Calu3 (cell line): ENCODE results near the gene MYBPC1. TPM values are rescaled to one million over a fixed set of nuclear protein-coding genes. Genes with fewer than 3 reads are reported as not detected.

Source experiments
- BruUV-seq: library from RNA; stranded (reverse); fragments of 400-500 nt; replicated peaks from 2 replicates; lab custom pipeline; 2021; lab: Mats Ljungman, UMichigan
- CTCF ChIA-PET: fragments of 300-600 bp; sonication (Branson Sonifier 250); formaldehyde crosslinking; loops from one replicate; lab custom pipeline; 2022; ENCODE audit warnings: antibody characterized with exemption; lab: Charles Lee
- DNase-seq: peaks from one replicate; pipeline ENCODE4 v3.0.0; 2022
- H3K27ac Mint-ChIP-seq: one replicate; pipeline ENCODE4 v1.8.0; 2022; ENCODE audit warnings: mixed read lengths; ENCODE audit not compliant: unreplicated experiment
- H3K27me3 Mint-ChIP-seq: one replicate; pipeline ENCODE4 v1.8.0; 2022; ENCODE audit warnings: mixed read lengths; ENCODE audit not compliant: unreplicated experiment
- H3K36me3 Mint-ChIP-seq: one replicate; pipeline ENCODE4 v1.8.0; 2022; ENCODE audit warnings: mild to moderate bottlenecking, moderate library complexity, mixed read lengths; ENCODE audit not compliant: insufficient read depth, unreplicated experiment
- H3K4me1 Mint-ChIP-seq: one replicate; pipeline ENCODE4 v1.8.0; 2022; ENCODE audit warnings: mild to moderate bottlenecking, low read depth, mixed read lengths; ENCODE audit not compliant: unreplicated experiment
- H3K4me3 Mint-ChIP-seq: one replicate; pipeline ENCODE4 v1.8.0; 2022; ENCODE audit warnings: mild to moderate bottlenecking, low read depth, moderate library complexity, mixed read lengths; ENCODE audit not compliant: unreplicated experiment
- H3K9me3 Mint-ChIP-seq: one replicate; pipeline ENCODE4 v1.8.0; 2022; ENCODE audit warnings: low read depth, mixed read lengths; ENCODE audit not compliant: unreplicated experiment
- intact Hi-C: fragments of 100-400 bp; cut with micrococcal nuclease; formaldehyde crosslinking; loops from one replicate; pipeline ENCODE4 v1.10.0; 2022; ENCODE audit not compliant: unreplicated experiment
- total RNA-seq: library from RNA; stranded (reverse); gene quantifications from 2 replicates; pipeline ENCODE4 v1.2.3, GENCODE V29; 2022
- TF ChIP-seq, protein P1 (sequence below): fragments of 200-600 bp; IDR thresholded peaks from one replicate; pipeline ENCODE4 v1.8.0; 2022; ENCODE audit warnings: antibody characterized with exemption; ENCODE audit not compliant: unreplicated experiment

MYBPC1 gene
- total RNA-seq, 1 experiment from 2014 or later, result not detected

DNA sequence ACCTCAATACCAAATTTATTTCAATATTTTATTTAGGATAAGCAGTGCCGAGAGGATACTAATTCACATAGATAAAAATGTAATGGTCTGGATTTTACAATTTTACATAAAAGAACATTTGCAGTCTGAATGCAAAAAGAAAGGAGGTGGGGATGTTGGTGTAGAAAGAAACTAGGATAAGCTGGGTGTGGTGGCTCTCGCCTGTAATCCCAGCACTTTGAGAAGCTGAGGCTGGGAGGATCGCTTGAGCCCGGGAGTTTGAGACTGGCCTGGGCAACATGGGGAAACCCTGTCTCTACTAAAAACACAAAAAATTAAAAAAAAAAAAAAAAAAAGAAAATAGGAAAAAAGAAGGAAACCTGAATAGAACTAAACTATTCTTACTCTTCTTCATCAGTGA, 127.6 kb downstream of the MYBPC1 start:
- intact Hi-C loops, result no loop called here
- no peak for DNase-seq
- Mint-ChIP-seq H3K9me3 (no peaks in the 10 kb centered on the region), H3K36me3 (peaks cover 4% of the 10 kb centered on the region), H3K4me1 (no peaks in the 10 kb centered on the region), H3K27me3 (no peaks in the 10 kb centered on the region), H3K27ac (no peak overlapping the region), H3K4me3 (no peak overlapping the region)
- BruUV-seq, result no TSS peak
- CTCF ChIA-PET, result no interaction called here
- TF ChIP-seq, protein P1, sequence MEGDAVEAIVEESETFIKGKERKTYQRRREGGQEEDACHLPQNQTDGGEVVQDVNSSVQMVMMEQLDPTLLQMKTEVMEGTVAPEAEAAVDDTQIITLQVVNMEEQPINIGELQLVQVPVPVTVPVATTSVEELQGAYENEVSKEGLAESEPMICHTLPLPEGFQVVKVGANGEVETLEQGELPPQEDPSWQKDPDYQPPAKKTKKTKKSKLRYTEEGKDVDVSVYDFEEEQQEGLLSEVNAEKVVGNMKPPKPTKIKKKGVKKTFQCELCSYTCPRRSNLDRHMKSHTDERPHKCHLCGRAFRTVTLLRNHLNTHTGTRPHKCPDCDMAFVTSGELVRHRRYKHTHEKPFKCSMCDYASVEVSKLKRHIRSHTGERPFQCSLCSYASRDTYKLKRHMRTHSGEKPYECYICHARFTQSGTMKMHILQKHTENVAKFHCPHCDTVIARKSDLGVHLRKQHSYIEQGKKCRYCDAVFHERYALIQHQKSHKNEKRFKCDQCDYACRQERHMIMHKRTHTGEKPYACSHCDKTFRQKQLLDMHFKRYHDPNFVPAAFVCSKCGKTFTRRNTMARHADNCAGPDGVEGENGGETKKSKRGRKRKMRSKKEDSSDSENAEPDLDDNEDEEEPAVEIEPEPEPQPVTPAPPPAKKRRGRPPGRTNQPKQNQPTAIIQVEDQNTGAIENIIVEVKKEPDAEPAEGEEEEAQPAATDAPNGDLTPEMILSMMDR, result no peak

DNA sequence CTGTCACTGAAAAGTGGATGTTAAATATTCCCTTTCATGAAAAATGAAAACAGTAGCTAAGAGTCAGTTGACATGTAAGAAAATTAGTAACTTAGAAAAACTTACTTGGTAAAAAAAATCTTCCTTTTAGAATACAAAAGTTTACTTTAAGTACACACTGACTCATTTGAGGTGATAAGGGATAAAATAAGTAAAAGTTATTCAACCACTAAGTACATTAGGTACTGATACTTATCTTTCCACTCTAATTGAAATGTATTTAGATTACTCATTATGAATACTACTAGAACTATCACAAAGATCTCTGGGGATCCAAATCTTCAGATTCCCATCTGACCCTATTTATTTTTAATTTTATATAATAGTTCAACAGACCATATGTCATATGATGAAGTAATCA, 132.3 kb downstream of the MYBPC1 start:
- BruUV-seq, result no TSS peak
- TF ChIP-seq, protein P1, result no peak

DNA sequence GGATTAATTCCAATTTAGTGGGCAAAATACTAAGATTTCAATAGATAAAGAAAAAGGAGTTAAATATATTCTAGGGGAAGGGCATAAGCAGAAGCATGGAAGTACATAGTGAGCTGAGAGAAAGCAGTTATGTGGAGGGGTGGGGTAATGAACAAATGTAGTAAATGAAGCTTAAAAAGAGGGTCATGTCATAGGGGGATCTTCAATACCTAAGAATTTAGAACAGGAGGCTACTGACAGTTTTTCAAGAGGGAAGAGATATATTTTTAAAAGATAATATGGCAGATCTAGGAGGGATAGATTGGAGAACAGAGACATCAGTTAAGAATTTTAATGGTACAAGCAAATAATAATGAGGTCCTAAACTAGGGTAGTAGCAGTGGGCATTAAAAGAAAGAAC, 135.1 kb downstream of the MYBPC1 start:
- H3K9me3 Mint-ChIP-seq, result no peaks in the 10 kb centered on the region
- TF ChIP-seq, protein P1, result no peak
- no peak overlapping the region for H3K27ac Mint-ChIP-seq
- H3K36me3 Mint-ChIP-seq, result peaks cover 8% of the 10 kb centered on the region
- H3K27me3 Mint-ChIP-seq, result no peaks in the 10 kb centered on the region
- peaks cover 7% of the 10 kb centered on the region for H3K4me1 Mint-ChIP-seq
- intact Hi-C loops, result no loop called here
- CTCF ChIA-PET, result no interaction called here
- no TSS peak for BruUV-seq
- H3K4me3 Mint-ChIP-seq, result no peak overlapping the region
- DNase-seq, result no peak

More for the DNA sequence above, 132.3 kb downstream of the MYBPC1 start:
- Mint-ChIP-seq H3K36me3 (no peaks in the 10 kb centered on the region), H3K9me3 (no peaks in the 10 kb centered on the region), H3K4me1 (no peaks in the 10 kb centered on the region), H3K27ac (no peak overlapping the region), H3K27me3 (no peaks in the 10 kb centered on the region), H3K4me3 (no peak overlapping the region)
- intact Hi-C loops, result no loop called here
- CTCF ChIA-PET, result no interaction called here
- no peak for DNase-seq

DNA sequence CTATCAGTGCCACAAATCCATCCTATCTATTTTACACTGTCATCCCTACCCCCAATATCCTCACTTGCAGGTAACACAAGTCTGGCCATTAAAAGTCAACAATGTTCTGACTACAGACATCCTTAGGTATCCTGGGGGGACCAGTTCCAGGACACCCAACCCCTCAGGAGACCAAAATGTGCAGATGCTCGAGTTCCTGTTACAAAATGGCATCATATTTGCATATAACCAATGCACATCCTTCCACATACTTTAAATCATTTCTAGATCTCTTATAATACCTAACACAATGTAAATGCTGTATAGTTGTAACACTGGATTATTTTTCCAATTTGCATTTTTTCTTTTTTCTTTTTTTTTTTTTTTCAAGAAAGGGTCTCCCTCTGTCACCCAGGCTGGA, 137.5 kb downstream of the MYBPC1 start:
- Mint-ChIP-seq H3K27me3 (no peaks in the 10 kb centered on the region), H3K27ac (no peak overlapping the region)
- intact Hi-C loops, result no loop called here

More for the DNA sequence above, 137.5 kb downstream of the MYBPC1 start:
- CTCF ChIA-PET, result no interaction called here
- H3K4me3 Mint-ChIP-seq, result no peak overlapping the region
- no TSS peak for BruUV-seq
- peaks cover 8% of the 10 kb centered on the region for H3K36me3 Mint-ChIP-seq
- no peak for DNase-seq
- peaks cover 7% of the 10 kb centered on the region for H3K4me1 Mint-ChIP-seq
- no peaks in the 10 kb centered on the region for H3K9me3 Mint-ChIP-seq
- TF ChIP-seq, protein P1, result no peak
